ENCODE data around the gene SOX11.

SOX11 gene

GRCh38 chr2:5723791-5724735 lies 31.9 kb downstream of the SOX11 start:
- TF ChIP-seq CTCF (IDR thresholded peaks at IDR 0.05; ENCODE audit: low read depth, low read length): no peak
- DNase-seq (ENCODE audit: extremely low read depth, low read depth): no peak

GRCh38 chr2:5725072-5725471 lies 32.9 kb downstream of the SOX11 start:
- TF ChIP-seq CTCF (IDR thresholded peaks at IDR 0.05; ENCODE audit: low read depth, low read length): no peak
- no peak for DNase-seq (ENCODE audit: extremely low read depth, low read depth)

- no peak for TF ChIP-seq CTCF (IDR thresholded peaks at IDR 0.05; ENCODE audit: low read depth, low read length)
- no peak for DNase-seq (ENCODE audit: extremely low read depth, low read depth)
Measured at GRCh38 chr2:5725794-5726463, 33.7 kb downstream of the SOX11 start.

GRCh38 chr2:5727235-5727634 lies 35.1 kb downstream of the SOX11 start:
- no peak for DNase-seq (ENCODE audit: extremely low read depth, low read depth)
- TF ChIP-seq CTCF (IDR thresholded peaks at IDR 0.05; ENCODE audit: low read depth, low read length): no peak

- no peak for TF ChIP-seq CTCF (IDR thresholded peaks at IDR 0.05; ENCODE audit: low read depth, low read length)
- no peak for DNase-seq (ENCODE audit: extremely low read depth, low read depth)
Measured at GRCh38 chr2:5729416-5729815, 37.2 kb downstream of the SOX11 start.

GRCh38 chr2:5730386-5730785 lies 38.2 kb downstream of the SOX11 start:
- no peak for TF ChIP-seq CTCF (IDR thresholded peaks at IDR 0.05; ENCODE audit: low read depth, low read length)
- DNase-seq (ENCODE audit: extremely low read depth, low read depth): no peak
